ENCODE results near the gene PPP4R1. TPM values are rescaled to one million over a fixed set of nuclear protein-coding genes. Genes with fewer than 3 reads are reported as not detected.
"Not testable (repeated sequence)": the region's sequence is repeated elsewhere in the genome, so short reads cannot be mapped to it uniquely, and the experiment has no call there.

Gene PPP4R1
- total RNA-seq, 4 donors from 2014 or later = 118 to 168 (median 140) TPM

GRCh38 chr18:9647496-9648323 is 33.4 kb upstream of the PPP4R1 start:
- TF ChIP-seq POLR2A (IDR thresholded peaks at IDR 0.05) (no peak), CTCF (IDR thresholded peaks at IDR 0.05) (no peak)
- H3K4me1 ChIP-seq = no peaks in the 10 kb centered on the region

DNA sequence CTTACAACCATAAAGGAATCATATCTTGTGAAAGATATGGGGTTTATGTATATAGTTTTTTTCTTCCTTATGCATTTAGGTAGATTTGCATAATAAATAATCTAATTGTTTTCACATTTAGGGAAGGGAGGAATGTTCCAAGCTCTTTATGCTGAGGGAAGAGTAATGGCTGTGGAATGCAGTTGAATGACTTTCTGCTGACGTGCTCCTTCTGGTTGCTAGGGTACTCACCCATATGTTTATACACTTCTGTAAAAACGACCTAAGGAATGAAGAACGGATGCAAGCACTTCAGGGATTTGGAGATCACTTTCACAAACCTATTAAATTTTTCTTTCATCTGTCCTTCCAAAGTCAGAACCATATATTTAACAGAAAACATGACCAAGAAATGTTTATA is 29.2 kb upstream of the PPP4R1 start:
- Histone ChIP-seq H3K4me3 (no peak overlapping the region), H3K4me1 (no peaks in the 10 kb centered on the region), H3K27me3 (no peaks in the 10 kb centered on the region), H3K36me3 (no peaks in the 10 kb centered on the region), H3K27ac (peak overlapping the region in 1 of 4 donors; percentile 52), H3K9me3 (no peaks in the 10 kb centered on the region)
- TF ChIP-seq POLR2A (IDR thresholded peaks at IDR 0.05) = no peak
- no peak for TF ChIP-seq CTCF (IDR thresholded peaks at IDR 0.05)
- no peak for DNase-seq

More at GRCh38 chr18:9647496-9648323, 33.4 kb upstream of the PPP4R1 start:
- no peak for DNase-seq
- no peaks in the 10 kb centered on the region for H3K27me3 ChIP-seq
- no peak overlapping the region for H3K27ac ChIP-seq
- H3K9me3 ChIP-seq = no peaks in the 10 kb centered on the region
- no peaks in the 10 kb centered on the region for H3K36me3 ChIP-seq
- no peak overlapping the region for H3K4me3 ChIP-seq

DNA sequence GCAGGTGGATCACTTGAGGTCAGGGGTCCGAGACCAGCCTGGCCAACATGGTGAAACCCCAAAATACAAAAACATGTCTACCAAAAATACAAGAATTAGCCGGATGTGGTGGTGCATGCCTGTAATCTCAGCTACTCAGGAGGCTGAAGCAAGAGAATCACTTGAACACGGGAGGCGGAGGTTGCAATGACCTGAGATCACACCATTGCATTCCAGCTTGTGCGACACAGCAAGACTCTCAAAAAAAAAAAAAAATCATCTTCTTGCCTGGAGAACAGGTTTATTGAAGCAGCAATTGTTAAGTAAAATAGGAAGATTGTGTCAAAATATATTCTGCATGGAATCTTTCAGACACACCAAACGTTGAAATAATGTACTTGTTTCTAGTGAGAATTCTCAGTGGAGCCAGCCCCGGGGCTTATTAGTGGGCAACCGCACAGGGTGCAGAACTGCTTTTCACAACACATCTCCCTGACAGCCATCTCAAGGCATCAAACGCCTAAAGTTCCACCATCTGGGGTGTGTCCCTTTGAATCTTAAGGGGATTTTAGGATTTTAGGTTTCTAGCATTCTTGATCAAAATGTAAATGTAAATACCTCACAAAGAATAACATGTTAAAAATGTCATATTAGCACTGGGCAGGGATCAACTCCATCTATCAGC is 28.6 kb upstream of the PPP4R1 start:
- H3K4me1 ChIP-seq = no peaks in the 10 kb centered on the region
- H3K9me3 ChIP-seq = no peaks in the 10 kb centered on the region
- H3K27ac ChIP-seq = peak overlapping the region in 1 of 4 donors; percentile 46

DNA sequence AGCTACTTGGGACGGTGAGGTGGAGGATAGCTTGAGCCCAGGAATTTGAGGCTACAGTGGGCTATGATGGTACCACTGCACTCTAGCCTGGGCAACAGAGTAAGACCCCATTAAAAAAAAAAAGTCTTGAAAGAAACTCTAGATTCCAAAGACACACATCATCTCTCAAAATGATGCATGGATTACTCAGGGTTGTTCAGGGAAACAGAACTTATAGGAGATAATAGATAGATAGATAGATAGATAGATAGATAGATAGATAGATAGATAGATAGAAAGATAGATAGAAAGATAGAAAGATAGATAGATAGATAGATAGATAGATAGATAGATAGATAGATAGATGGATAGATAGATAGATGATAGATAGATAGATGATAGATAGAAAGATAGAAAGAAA is 26.7 kb upstream of the PPP4R1 start:
- H3K27me3 ChIP-seq, H3K9me3 ChIP-seq, H3K36me3 ChIP-seq, DNase-seq, H3K4me3 ChIP-seq, H3K4me1 ChIP-seq, H3K27ac ChIP-seq: not testable (repeated sequence)

More for the DNA sequence above, 28.6 kb upstream of the PPP4R1 start:
- Histone ChIP-seq H3K27me3 (no peaks in the 10 kb centered on the region), H3K4me3 (no peak overlapping the region), H3K36me3 (no peaks in the 10 kb centered on the region)
- no peak for DNase-seq
- TF ChIP-seq CTCF (IDR thresholded peaks at IDR 0.05) = no peak
- TF ChIP-seq POLR2A (IDR thresholded peaks at IDR 0.05) = no peak

DNA sequence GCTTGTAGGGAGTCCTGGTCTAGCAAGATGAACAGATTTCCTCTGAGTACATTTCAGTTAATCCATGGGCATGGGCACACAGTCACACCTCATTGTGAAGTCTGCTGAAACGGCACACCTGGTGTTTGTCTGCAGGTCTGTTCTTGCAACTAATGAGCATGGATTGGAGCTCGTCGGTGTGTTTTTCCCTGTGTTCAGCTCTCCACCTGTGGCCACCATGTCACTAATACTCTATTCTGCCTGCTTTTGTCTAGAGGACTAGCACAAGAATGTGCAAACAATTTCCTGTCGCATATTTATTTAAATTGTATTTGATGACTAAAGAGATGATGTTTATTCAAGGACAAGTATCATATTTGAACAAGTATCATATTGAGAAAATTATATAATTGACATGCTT is 24.5 kb upstream of the PPP4R1 start:
- Histone ChIP-seq H3K4me1 (no peaks in the 10 kb centered on the region), H3K9me3 (no peaks in the 10 kb centered on the region), H3K36me3 (no peaks in the 10 kb centered on the region), H3K27me3 (no peaks in the 10 kb centered on the region), H3K4me3 (no peak overlapping the region), H3K27ac (no peak overlapping the region)
- DNase-seq = no peak
- TF ChIP-seq POLR2A (IDR thresholded peaks at IDR 0.05) = no peak
- no peak for TF ChIP-seq CTCF (IDR thresholded peaks at IDR 0.05)

GRCh38 chr18:9637036-9637767 is 22.8 kb upstream of the PPP4R1 start:
- TF ChIP-seq CTCF (IDR thresholded peaks at IDR 0.05) (no peak), POLR2A (IDR thresholded peaks at IDR 0.05) (no peak)
- Histone ChIP-seq H3K9me3 (no peaks in the 10 kb centered on the region), H3K4me1 (no peaks in the 10 kb centered on the region), H3K27me3 (no peaks in the 10 kb centered on the region), H3K27ac (no peak overlapping the region), H3K36me3 (no peaks in the 10 kb centered on the region), H3K4me3 (no peak overlapping the region)
- DNase-seq = no peak
